Liver (tissue), 9 donors: ENCODE data around the gene AMD1. TPM values are rescaled to one million over a fixed set of nuclear protein-coding genes. Genes with fewer than 3 reads are reported as not detected.
"Not testable (repeated sequence)": the region's sequence is repeated elsewhere in the genome, so short reads cannot be mapped to it uniquely, and the experiment has no call there.

ENCODE experiments used
- DNase-seq: peaks from one replicate; pipeline ENCODE4 v3.0.0-alpha.2; 2017; ENCODE audit warnings: low spot score
- H3K27ac ChIP-seq, 2 donors: one replicate each; pipeline ENCODE4 v1.7.0; 2013; ENCODE audit warnings: inconsistent platforms in 2 of 2, low read length in 2 of 2, control low read depth in 1 of 2, low read depth in 1 of 2, mild to moderate bottlenecking in 1 of 2
- H3K27me3 ChIP-seq, 4 donors: one replicate each; pipeline versions ENCODE4 v1.6.1 to v1.7.0; 2013; ENCODE audit warnings: low read length in 3 of 4, inconsistent platforms in 1 of 4, mild to moderate bottlenecking in 1 of 4, moderate library complexity in 1 of 4; ENCODE audit not compliant: control insufficient read depth in 4 of 4, insufficient read depth in 4 of 4
- H3K36me3 ChIP-seq, 4 donors: one replicate each; pipeline versions ENCODE4 v1.6.1 to v1.7.0; 2013; ENCODE audit warnings: low read length in 3 of 4, mild to moderate bottlenecking in 3 of 4, low read depth in 1 of 4, moderate library complexity in 1 of 4; ENCODE audit not compliant: control insufficient read depth in 4 of 4, insufficient read depth in 3 of 4
- H3K4me1 ChIP-seq, 4 donors: one replicate each; pipeline versions ENCODE4 v1.6.1 to v1.7.0; 2013; ENCODE audit warnings: low read length in 3 of 4, mild to moderate bottlenecking in 3 of 4, moderate library complexity in 1 of 4; ENCODE audit not compliant: control insufficient read depth in 4 of 4, insufficient read depth in 4 of 4
- H3K4me3 ChIP-seq, 3 donors: one replicate each; pipeline versions ENCODE4 v1.6.1 to v1.7.0; 2013; ENCODE audit warnings: low read length in 3 of 3, control low read depth in 1 of 3, low read depth in 1 of 3, mild to moderate bottlenecking in 1 of 3
- H3K9ac ChIP-seq, 2 donors: one replicate each; pipeline ENCODE4 v1.7.0; 2013; ENCODE audit warnings: low read length in 2 of 2, mild to moderate bottlenecking in 2 of 2, moderate library complexity in 2 of 2, control low read depth in 1 of 2, low read depth in 1 of 2
- H3K9me3 ChIP-seq, 4 donors: one replicate each; pipeline versions ENCODE4 v1.6.1 to v1.7.0; 2013; ENCODE audit warnings: low read length in 3 of 4; ENCODE audit not compliant: control insufficient read depth in 4 of 4
- EGR1 ChIP-seq, 2 donors: IDR thresholded peaks; 2 replicates each; pipeline ENCODE4 v1.6.1; 2016 to 2018; ENCODE audit warnings: antibody characterized with exemption in 2 of 2, low read depth in 2 of 2
- FOXA1 ChIP-seq: IDR thresholded peaks from 2 replicates; pipeline ENCODE4 v1.6.1; 2016; ENCODE audit warnings: antibody characterized with exemption
- HNF4A ChIP-seq, 2 donors: conservative IDR thresholded peaks; 2 replicates each; pipeline ENCODE4 v1.6.1; 2016; ENCODE audit warnings: antibody characterized with exemption in 2 of 2, mild to moderate bottlenecking in 2 of 2
- HNF4G ChIP-seq: IDR thresholded peaks from 2 replicates; pipeline ENCODE4 v1.6.1; 2016; ENCODE audit warnings: antibody characterized with exemption
- JUND ChIP-seq, 2 donors: IDR thresholded peaks; 2 replicates each; pipeline ENCODE4 v1.6.1; 2016; ENCODE audit warnings: antibody characterized with exemption in 2 of 2
- NR2F2 ChIP-seq: IDR thresholded peaks from 2 replicates; pipeline ENCODE4 v1.6.1; 2016; ENCODE audit warnings: antibody characterized with exemption
- RAD21 ChIP-seq, 2 donors: IDR thresholded peaks; 2 replicates each; pipeline ENCODE4 v1.6.1; 2016; ENCODE audit warnings: antibody characterized with exemption in 2 of 2, mild to moderate bottlenecking in 2 of 2
- REST ChIP-seq: IDR thresholded peaks from 2 replicates; pipeline ENCODE4 v1.6.1; 2016; ENCODE audit warnings: antibody characterized with exemption, mild to moderate bottlenecking
- RXRA ChIP-seq, 2 donors: IDR thresholded peaks; 2 replicates each; pipeline ENCODE4 v1.6.1; 2017 to 2018; ENCODE audit warnings: antibody characterized with exemption in 2 of 2, mild to moderate bottlenecking in 1 of 2
- SP1 ChIP-seq: IDR thresholded peaks from 2 replicates; pipeline ENCODE4 v1.6.1; 2018; ENCODE audit warnings: antibody characterized with exemption, mild to moderate bottlenecking
- TAF1 ChIP-seq: conservative IDR thresholded peaks from 2 replicates; pipeline ENCODE4 v1.6.1; 2016; ENCODE audit warnings: antibody characterized with exemption, mild to moderate bottlenecking
- YY1 ChIP-seq: IDR thresholded peaks from 2 replicates; pipeline ENCODE4 v1.6.1; 2016; ENCODE audit warnings: antibody characterized with exemption, mild to moderate bottlenecking
- WGBS: extraction: QIAGEN DNeasy Blood & Tissue Kit; methylation state at CpG from one replicate; pipeline ENCODE4 v1.1.7; 2013; 5-methylcytosine and 5-hydroxymethylcytosine counted together
- polyA plus RNA-seq, 2 donors: library from polyadenylated mRNA; stranded (reverse) in 1 of 2; unstranded in 1 of 2; fragments of 200-250 nt in 1 of 2; fragments of >200 nt in 1 of 2; fragmentation: Nextera tagmentation in 1 of 2; extraction: Ambion mirVana in 1 of 2; gene quantifications; one replicate each; pipeline versions ENCODE4 v1.2.1 to v1.2.3, GENCODE V29; 2013 to 2015
- total RNA-seq, 2 donors: library from RNA; depleted of rRNA; stranded (reverse); fragments of >200 nt; gene quantifications; one replicate each; pipeline ENCODE4 v1.2.3, GENCODE V29; 2014
- TF ChIP-seq, protein P1 (sequence below): fragments of 150-350 bp; IDR thresholded peaks from 2 replicates; pipeline ENCODE4 v1.5.1; 2017; ENCODE audit warnings: improper control_type of control experiment, low read depth, low read length; ENCODE audit not compliant: missing input control
- TF ChIP-seq, protein P2 (sequence below): IDR thresholded peaks from 2 replicates; pipeline ENCODE4 v1.6.1; 2016; ENCODE audit warnings: antibody characterized with exemption
- TF ChIP-seq, protein P3 (sequence below): IDR thresholded peaks from 2 replicates; pipeline ENCODE4 v1.6.1; 2016; ENCODE audit warnings: antibody characterized with exemption
- TF ChIP-seq, protein P4 (sequence below): IDR thresholded peaks from 2 replicates; pipeline ENCODE4 v1.6.1; 2016; ENCODE audit warnings: antibody characterized with exemption
- donor health status: healthy.
- donor health status: healthy.
- donor health status: healthy.
- donor health status: healthy.
- donor health status: healthy.

Gene AMD1
- total and polyA plus RNA-seq, 4 donors = 14.5 to 46.4 (median 32.7) TPM

- no peaks in the 10 kb centered on the region for H3K27me3 ChIP-seq
- 95% methylated on average over 6 of the region's 6 CpGs for WGBS
- no peaks in the 10 kb centered on the region for H3K36me3 ChIP-seq
- peaks cover 0 to 5% (median under 1%) of the 10 kb centered on the region in 4 donors for H3K4me1 ChIP-seq
- TF ChIP-seq HNF4A (conservative IDR thresholded peaks at IDR 0.05) = no peak
- no peak overlapping the region for H3K27ac ChIP-seq
- no peak overlapping the region for H3K4me3 ChIP-seq
- no peak for DNase-seq
- H3K9ac ChIP-seq = no peak overlapping the region
- H3K9me3 ChIP-seq = no peaks in the 10 kb centered on the region
Measured at GRCh38 chr6:110831405-110831804, 43.2 kb upstream of the AMD1 start.

DNA sequence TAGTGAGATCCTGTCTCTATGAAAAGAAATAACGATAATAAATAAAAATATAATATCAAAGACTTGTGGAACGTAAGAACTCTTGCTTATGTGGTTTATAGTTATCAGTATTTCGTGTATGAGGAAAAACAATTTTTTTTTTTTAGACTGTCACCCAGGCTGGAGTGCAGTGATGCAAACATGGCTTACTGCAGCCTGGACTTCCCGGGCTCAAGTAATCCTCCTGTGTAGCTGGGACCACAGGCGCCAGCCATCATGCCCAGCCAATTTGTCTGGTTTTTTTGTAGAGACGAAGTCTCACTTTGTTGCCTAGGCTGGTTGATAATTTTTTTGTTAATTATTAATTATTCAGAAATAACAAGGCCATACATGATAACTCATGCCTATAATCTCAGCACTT, 40.8 kb upstream of the AMD1 start:
- no peak overlapping the region for H3K9ac ChIP-seq
- WGBS = 93% methylated on average over 6 of the region's 6 CpGs
- no peaks in the 10 kb centered on the region for H3K36me3 ChIP-seq
- no peak for TF ChIP-seq TAF1
- TF ChIP-seq, protein P1, sequence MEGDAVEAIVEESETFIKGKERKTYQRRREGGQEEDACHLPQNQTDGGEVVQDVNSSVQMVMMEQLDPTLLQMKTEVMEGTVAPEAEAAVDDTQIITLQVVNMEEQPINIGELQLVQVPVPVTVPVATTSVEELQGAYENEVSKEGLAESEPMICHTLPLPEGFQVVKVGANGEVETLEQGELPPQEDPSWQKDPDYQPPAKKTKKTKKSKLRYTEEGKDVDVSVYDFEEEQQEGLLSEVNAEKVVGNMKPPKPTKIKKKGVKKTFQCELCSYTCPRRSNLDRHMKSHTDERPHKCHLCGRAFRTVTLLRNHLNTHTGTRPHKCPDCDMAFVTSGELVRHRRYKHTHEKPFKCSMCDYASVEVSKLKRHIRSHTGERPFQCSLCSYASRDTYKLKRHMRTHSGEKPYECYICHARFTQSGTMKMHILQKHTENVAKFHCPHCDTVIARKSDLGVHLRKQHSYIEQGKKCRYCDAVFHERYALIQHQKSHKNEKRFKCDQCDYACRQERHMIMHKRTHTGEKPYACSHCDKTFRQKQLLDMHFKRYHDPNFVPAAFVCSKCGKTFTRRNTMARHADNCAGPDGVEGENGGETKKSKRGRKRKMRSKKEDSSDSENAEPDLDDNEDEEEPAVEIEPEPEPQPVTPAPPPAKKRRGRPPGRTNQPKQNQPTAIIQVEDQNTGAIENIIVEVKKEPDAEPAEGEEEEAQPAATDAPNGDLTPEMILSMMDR = no peak
- TF ChIP-seq JUND (IDR thresholded peaks at IDR 0.05) = no peak
- TF ChIP-seq, protein P2, sequence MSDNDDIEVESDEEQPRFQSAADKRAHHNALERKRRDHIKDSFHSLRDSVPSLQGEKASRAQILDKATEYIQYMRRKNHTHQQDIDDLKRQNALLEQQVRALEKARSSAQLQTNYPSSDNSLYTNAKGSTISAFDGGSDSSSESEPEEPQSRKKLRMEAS = no peak
- TF ChIP-seq, protein P3, sequence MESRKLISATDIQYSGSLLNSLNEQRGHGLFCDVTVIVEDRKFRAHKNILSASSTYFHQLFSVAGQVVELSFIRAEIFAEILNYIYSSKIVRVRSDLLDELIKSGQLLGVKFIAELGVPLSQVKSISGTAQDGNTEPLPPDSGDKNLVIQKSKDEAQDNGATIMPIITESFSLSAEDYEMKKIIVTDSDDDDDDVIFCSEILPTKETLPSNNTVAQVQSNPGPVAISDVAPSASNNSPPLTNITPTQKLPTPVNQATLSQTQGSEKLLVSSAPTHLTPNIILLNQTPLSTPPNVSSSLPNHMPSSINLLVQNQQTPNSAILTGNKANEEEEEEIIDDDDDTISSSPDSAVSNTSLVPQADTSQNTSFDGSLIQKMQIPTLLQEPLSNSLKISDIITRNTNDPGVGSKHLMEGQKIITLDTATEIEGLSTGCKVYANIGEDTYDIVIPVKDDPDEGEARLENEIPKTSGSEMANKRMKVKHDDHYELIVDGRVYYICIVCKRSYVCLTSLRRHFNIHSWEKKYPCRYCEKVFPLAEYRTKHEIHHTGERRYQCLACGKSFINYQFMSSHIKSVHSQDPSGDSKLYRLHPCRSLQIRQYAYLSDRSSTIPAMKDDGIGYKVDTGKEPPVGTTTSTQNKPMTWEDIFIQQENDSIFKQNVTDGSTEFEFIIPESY = no peak
- no peak for TF ChIP-seq HNF4A (conservative IDR thresholded peaks at IDR 0.05)
- TF ChIP-seq, protein P4, sequence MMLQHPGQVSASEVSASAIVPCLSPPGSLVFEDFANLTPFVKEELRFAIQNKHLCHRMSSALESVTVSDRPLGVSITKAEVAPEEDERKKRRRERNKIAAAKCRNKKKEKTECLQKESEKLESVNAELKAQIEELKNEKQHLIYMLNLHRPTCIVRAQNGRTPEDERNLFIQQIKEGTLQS = no peak
- TF ChIP-seq REST = no peak
- no peak for TF ChIP-seq FOXA1
- no peak for TF ChIP-seq RAD21 (IDR thresholded peaks at IDR 0.05)
- TF ChIP-seq YY1 = no peak
- no peak for TF ChIP-seq HNF4G
- no peak for TF ChIP-seq SP1
- TF ChIP-seq NR2F2 = no peak
- TF ChIP-seq RXRA (IDR thresholded peaks at IDR 0.05) = no peak
- TF ChIP-seq EGR1 (IDR thresholded peaks at IDR 0.05; ENCODE audit: low read depth in 2 of 2) = no peak
- no peak overlapping the region for H3K4me3 ChIP-seq
- no peaks in the 10 kb centered on the region for H3K9me3 ChIP-seq
- no peak overlapping the region for H3K27ac ChIP-seq
- no peaks in the 10 kb centered on the region for H3K4me1 ChIP-seq
- no peak for DNase-seq
- H3K27me3 ChIP-seq = no peaks in the 10 kb centered on the region

- not testable (repeated sequence) for H3K4me1 ChIP-seq, DNase-seq, H3K27me3 ChIP-seq, H3K36me3 ChIP-seq, H3K27ac ChIP-seq, H3K4me3 ChIP-seq, H3K9ac ChIP-seq, H3K9me3 ChIP-seq
- whole genome bisulfite sequencing = 74% methylated on average over 5 of the region's 5 CpGs
Measured at GRCh38 chr6:110835751-110836150, 38.8 kb upstream of the AMD1 start.
